Activated T-cell treated with anti-CD3 and anti-CD28 coated beads for 24 hours (primary cell): ENCODE results near the gene DLX4.

Experiments
- DNase-seq: peaks from one replicate; pipeline ENCODE4 v3.0.0-alpha.2; 2020; ENCODE audit warnings: low read depth

The DLX4 gene, protein sequence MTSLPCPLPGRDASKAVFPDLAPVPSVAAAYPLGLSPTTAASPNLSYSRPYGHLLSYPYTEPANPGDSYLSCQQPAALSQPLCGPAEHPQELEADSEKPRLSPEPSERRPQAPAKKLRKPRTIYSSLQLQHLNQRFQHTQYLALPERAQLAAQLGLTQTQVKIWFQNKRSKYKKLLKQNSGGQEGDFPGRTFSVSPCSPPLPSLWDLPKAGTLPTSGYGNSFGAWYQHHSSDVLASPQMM

DNA sequence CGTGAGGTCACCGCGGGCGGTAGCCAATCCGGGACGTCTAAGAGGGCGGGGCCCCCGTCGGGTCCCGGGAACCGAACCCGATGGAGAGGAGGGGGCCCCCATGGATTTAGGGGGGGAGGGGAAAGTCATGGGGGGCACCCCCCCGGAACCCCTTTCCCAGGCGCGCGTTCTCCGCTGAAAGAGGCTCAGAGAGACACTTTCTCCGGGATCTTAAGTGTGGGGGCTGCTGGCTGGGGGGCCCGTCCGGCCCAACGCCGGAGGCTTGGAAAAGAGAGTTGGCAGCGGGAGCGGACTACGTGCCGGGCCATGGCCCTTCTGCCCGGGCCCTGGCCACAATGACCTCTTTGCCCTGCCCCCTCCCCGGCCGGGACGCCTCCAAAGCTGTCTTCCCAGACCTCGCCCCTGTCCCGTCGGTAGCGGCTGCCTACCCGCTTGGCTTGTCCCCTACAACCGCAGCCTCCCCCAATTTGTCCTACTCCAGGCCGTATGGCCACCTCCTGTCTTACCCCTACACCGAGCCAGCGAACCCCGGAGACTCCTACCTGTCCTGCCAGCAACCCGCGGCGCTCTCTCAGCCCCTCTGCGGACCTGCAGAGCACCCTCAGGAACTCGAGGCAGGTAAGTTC lies at the start of gene DLX4:
Gene DLX4, plus strand, starts transcription at position 57 of the 626 bp plus-strand sequence. Its CDS starts 279 bp downstream, at position 336.
- no peak for DNase-seq

DNA sequence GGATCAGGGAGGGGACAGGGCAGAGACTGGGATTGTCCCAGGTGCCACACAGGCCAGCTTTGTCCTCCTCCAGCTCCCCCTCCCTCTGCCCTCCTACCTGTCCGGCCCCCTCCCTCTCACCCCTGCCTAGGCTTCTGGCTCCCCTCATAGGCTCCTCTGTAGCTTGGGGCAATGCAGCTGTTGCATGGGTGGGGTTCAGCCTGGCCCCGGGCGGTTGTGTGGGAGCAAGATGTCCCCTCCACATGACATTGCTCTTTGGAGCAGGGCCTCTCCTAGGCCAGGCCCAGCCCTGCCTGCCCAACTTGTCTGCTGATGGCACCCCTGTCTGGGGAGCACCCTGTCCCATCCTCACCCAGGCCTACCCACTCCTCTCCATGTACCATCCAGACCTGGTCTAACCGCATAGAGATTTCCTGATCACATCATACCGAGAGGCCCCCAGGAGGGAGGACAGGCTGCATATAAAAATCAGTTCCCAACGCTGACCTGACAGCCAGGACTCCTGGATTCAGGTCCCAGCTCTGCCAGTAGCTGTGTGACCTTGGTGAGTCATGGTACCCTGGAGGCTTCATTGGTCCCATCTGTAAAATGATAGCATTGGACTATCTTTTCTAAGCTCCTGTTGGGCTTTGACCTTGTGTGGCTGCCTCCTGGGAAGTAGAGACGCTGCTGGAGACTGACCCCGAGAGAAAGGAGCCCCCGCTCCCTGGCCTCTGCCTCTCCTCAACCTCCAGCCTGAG lies 48.8 kb upstream of the DLX4 start:
- no peak for DNase-seq

DNA sequence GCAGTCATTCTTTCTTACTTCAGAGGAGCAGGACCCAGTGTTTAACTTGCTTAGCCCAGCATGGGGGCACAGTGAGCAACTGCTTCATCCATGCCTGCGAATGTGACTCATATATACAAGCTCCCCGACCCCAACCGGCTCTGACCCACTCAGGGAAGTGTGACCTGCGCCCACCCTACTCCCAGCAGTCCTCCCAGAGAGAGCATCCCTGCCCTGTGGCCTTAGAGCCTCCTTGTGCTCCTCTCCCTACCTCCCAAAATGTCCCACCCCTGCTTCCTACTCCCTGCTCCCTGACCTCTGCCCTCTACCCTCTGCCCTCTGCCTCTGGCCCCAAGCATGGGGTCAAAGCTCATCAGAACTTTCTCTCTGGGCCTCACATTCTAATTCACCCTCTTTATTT lies 46.9 kb upstream of the DLX4 start:
- DNase-seq: no peak

DNA sequence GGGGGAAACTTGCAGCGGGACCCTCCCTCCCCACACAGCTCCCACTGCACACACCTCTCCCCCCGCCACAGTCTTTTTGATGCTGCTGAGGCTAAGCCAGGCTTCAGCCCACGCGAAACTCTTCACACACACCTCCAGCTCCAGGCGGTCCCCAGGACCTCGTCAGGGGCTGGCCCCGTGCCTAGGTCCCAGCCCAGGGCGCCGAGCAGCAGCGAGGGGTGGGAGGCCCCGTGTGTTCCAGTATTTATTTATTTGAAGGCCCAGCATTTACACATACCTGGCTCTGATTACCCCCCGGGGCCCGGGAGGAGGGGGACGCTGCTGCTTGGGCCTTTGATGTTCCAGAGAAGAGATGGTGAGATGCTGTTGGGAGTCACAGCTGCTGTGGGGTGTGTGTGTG lies 44.9 kb upstream of the DLX4 start:
- no peak for DNase-seq

DNA sequence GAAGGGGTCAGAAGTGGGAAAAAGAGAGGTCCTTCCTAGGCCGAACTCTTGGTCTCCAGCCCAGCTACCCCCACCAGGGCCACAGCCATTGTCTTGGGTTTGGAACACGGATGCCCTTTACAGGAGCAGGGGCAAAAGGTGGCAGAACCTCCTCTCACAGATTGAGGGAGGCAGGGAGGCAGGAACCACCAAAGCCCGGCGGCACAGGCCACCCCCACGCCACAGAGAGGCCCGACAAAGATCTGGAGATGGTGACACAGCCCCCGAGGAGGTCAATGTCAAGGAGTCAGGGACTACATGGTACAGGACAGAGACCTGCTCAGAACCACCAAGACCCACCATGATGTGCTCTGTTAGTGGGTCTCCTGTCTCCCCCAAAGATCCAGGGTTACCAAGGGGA lies 44.4 kb upstream of the DLX4 start:
- no peak for DNase-seq

DNA sequence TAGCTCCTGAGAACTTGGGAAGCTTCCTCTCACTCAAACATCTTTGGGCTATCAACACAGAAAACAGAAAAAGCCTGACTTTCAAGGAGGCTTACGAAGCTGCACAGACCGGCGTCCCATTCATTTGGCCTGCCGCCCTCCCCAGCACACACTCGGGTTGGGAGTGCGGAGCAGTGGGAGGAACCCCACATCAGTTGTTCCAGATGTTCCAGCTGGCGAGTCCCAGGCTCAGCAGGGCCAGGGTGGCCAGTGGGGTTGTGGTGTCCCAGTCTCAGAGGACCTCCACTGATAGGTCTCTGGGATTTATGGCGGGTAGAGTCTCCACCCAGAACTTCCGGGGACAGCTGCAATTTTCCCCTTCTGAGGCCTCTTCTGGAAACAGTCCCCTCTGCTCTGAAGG lies 43.1 kb upstream of the DLX4 start:
- no peak for DNase-seq

DNA sequence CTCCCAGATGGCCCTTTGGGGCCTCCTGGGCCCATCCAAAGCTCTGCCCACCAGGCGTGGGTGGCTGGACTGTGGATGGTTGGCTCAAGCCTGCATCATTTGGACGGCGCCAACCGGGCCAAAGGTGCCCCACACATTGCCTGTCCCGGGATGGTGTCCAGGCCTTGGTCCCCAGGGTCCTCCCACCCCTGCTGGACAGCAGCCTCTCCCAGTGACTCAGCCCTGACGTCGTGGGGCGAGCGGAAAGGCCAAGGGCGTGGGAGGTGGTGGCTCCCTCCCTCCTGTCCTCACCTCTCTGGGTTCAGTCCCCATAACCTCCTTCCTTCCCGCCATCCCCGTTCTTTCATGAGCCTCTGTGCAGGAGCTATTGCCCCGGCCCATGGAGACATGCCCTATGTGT lies 42.1 kb upstream of the DLX4 start:
- no peak for DNase-seq

DNA sequence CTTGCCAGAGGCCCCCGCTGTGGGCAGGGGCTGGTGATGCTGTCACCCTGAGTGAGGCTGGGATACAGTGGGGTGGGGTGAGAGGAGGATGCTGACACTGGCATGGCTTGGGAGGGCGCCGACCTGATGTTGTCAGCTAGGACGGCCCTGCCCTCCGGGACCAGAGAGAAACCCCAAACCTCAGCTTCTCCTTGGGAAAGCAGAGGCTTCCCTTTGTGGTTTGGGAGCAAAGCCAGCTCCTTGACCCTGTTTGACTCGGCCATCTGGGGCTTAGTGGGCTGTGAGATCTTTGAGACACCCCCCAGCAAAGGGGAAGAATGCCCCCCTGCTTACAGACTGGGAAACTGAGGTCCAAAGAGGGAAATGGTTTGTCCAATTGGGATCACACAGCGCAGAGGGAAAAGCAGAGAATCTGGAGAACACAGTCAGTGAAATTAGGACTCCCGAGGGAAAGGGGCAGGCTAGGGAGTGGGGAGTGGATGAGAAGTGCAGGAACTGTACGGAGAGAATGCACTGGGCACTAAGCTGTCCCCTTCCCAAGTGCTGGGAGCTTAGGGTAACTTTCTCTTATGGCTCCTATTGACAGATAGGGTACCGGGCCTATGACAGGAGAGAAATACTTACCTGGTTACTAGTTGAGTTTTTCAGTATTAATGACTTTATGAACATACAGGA lies 40.7 kb upstream of the DLX4 start:
- no peak for DNase-seq

DNA sequence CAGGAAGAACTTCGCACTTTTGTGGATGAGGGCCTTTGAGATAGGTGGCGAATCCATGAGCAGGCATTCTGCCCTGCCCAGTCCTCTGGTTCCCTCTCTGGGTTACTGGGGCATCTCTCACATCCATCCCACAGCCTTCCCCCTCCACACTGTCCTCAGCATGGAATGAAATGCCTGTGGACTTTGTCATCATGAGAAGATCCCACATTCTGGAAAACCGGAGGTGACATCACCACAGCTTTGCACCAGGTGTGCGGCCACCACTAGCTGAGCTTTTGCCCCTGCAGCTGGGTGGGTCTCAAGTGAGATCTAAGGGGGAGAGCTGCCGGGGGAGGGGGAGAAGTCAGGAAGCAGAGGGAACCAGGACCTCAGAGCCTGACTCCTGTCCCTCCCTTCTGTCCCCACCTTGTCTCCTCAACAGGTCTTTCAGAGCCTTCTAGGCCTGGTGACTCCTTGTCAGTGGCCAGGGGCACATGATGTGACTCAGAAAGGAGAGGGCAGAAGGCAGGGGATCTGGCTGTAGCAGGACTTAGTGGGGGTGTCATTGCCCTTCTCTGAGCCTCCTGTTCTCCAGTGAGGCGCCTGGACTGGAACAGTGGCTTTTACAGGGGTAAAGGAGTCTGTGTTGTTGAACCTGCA lies 40.0 kb upstream of the DLX4 start:
- DNase-seq: no peak

DNA sequence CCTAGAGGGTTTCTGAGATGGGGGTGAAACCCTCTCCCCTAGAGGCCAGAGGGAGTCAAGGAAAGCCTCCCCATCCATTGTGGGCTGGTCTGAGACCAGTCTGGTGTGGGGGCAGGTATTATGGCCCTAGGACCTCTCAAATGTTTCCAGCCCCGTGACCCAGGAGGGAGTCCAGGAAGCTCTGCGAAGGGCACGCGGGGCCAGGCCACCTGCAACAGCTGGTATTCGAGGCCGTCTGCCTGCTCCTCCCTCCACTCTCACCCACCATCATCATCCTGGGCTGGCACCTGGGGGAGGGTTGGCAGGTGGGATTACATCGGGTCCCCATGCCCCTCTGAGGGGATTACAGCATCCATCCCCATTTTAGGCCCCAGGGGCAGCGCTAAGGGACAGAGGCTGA lies 38.1 kb upstream of the DLX4 start:
- DNase-seq: no peak

DNA sequence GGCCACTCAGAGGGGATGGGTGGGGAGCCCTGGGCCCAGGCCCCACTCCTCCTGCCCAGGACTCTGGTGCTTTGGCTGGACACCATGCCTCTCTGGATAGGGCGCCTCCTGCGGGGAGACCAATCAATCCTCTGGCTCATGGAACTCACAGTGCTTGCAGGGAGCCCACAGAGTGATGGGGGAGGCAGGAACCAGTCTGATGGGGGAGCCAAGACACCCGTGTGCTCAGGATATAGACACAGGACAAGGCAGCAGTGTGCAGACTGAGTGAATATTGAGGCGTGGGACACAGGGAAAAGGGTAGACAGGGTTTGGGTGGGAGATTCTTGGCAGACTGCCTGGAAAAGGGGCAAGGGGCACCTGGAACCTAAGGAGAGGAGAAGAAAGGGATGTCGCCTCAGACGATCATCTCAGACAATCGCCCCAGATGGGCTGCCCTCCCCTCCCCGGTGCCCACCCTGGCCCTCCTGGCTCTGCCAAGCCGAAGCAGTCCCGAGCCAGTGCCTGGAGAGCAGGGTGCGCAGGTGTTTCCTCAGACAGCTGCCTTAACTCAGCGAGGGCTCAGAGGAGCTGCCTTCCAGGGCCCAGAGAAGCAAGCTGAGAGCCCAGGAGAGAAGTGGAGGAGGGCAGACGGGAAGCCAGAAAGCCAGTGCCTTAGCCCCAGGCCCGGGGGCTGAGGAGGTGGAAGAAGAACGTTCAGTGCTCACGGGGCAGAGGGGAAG lies 37.4 kb upstream of the DLX4 start:
- DNase-seq: no peak

DNA sequence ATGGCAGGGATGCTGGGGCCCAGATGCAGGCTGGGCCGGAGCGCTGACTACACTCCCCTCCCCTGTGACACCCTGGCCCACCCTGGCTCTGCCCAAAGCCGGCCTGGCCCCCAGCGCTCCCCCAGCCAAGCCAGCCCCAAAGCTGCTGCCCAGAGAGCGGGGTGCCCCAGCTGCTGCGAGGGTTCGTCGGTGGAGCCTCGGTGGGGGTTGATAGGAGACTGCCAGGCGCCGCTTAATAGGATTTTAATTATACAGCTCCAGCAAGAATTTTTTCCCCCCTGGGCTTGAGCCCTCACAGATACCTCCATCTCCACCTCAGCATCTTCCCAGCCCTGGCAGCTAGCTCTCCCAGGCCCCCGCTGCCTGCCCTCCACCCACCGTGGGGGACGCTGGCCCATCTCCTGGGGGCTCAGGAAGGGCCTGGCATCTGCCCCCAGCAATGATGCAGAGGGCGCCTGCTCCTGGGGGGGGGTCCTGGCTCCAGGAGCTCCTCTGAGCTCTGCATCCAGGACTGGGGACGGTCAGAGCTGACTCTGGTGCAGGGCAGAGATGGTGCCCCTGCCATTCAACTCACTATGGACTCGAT lies 36.8 kb upstream of the DLX4 start:
- DNase-seq: no peak

DNA sequence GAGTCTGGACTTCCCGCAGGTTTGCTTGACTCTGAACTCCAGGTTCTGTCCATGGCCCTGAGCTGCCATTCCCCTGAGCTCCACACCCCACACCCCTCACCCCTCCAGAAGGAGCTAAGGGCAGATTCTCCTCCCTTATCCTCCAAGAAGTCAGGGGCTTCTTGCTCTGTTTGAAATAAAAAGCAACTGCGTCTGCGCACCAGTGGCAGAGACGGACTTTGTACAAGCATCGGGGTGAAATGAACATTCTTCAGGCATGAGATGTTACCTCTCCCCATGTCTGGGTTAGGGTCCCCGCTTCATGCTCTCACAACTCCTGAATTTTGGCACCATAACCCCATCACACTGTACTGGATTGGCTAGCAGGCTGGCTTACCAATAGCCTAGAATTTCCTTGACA lies 36.1 kb upstream of the DLX4 start:
- DNase-seq: no peak

DNA sequence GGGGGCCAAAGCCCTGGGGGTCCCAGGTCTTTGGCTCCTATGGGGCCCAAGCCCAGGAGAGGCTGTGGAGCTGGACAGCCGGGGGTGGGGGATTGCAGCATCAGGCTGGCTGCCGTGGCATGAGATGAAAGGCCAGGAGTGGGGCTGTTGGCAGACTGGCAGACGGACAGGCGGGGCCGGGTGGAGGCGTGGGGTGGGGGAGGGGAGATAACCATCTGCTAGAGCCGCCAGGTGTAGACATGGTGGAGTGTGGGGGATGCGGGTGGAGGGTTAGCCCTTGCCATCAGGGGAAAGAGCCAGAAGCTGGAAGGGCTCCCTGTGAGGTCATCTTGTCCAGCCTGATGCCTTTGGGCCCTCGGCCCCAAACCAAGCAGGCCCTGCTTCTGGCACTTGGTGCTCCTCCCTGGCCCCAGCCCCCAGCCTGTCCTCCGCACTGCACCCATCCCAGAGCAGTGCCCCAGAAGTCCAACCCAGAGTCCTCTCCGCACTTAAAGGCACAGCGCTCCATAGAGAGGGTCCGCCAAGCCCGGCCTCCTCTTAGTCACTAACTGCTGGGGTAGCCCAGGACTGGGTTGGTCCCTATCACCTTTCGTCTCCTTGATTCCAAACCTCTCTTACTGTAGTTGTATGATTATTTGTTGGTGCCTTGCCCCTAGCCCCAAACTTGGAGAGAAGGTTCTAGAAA lies 33.3 kb upstream of the DLX4 start:
- DNase-seq: no peak

DNA sequence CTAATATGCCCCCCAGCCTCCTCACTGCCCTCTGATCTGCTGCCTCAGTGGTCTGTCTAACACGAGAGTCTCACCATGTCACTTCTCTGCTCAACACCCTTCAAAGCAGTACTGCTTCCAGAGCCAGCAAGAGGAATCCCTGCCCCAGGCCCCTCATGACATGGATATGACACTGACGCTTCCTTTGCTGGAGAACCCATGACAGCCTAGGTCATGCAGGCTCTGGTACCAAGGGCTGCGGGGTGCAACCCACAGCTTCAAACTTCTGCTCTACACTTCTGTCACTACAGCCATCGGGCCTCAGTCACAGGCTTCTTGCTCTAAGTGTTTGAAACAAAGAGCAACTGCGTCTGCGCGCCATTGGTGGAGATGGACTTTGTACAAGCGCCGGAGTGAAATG lies 32.6 kb upstream of the DLX4 start:
- no peak for DNase-seq

DNA sequence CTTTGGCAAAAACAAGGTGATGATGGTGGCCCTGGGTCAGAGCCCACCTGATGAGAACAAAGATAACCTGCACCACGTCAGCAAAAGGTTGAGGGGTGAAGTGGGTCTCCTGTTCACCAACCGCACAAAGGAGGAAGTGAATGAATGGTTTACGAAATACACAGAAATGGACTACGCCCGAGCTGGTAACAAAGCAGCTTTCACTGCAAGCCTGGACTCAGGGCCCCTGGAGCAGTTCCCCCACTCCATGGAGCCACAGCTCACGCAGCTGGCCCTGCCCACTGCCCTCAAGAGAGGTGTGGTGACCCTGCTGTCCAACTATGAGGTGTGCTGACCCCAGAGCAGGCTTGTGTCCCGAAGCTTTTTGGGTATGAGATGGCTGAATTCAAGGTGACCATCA lies 29.7 kb upstream of the DLX4 start:
- no peak for DNase-seq

DNA sequence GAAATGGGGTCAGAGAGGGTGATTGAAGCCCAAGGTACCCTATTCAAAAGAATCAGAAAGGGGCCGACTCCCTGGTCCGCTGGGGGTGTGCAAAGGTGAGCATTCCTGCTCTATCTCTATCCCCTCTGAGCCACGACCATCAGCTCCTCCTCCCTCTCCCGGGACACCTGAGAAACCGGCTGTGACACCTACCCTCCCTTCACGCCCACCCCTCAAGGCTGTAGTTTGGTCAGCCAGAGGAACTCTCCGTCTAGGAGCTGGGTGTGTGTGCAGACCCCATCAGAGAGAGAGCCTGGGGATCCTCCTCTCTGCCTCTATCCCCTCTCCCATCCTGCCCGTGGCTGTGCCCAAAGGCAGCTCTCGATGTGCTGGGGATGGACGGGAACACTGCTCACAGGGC lies 27.6 kb upstream of the DLX4 start:
- no peak for DNase-seq

DNA sequence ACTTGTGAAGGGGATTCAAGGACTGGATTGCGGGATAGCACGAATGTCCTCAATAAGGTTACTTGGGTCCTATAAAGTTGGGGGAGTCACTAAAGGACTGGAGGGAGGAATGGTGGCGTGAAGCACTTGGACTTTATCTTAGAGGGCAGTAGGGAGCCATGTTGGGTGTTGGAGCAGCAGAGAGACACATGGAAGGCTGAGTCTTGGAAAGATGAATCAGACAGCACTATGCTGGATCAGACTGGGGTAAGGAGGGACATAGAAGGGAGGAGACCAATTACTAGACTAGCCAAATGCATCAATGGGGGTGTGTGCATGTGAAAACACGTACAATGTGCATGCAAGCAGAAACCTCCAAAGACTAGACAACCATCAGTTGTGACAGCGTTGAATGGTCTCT lies 26.0 kb upstream of the DLX4 start:
- no peak for DNase-seq

DNA sequence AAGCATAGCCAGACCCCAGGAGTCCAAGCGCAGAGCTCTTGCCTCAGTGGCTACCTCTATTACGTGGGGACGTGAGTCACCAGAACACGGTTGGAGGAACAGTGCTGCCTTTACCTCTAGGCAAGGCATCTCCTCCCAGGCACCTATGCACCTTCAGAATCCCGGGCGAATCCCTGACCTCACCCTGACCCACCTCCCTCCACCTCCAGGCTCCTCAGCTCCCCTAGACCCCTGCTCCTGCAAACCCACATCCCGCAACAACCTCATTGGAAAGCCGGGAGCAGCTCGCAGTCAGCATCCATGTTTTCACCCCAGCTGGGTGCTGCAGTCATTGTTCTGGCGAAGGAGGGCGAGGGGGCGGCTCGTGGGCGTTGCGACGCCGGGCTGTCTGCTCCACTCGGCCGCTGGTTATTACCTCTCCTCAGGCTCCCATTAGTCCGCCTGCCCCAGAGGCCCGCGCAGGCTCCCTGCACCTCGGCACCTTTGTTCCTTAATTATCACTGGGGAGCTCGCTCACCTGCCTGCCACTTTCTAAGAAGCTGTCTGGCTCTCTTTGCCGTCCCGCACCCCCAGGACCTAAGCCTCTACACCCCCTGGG lies 24.6 kb upstream of the DLX4 start:
- DNase-seq: no peak

DNA sequence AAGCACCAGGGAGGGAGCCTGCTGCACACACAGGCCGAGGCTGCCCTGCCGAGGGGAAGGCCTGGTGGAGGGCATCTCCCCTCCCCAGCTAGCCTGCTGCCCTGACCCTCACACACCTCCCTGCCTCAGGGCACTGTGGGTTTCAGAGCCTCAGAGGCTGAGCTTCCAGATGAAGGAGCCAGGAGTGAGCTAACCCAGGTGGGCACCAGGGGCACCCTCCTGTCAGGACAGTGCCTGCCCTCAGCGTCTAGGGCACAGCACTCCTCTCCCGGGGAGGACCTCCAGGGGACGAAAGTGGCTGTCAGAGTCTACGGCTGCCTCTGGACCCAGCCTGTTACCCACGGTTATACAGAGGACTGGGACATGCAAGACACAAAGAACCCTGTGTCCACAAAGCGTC lies 22.8 kb upstream of the DLX4 start:
- DNase-seq: no peak
